GM19452 (cell line): Measurements from ENCODE around the gene MYH7B.

Experiments
- ATAC-seq: cut with Tn5 transposase; IDR thresholded peaks from one replicate; pipeline ENCODE4 v1.9.1; 2021; ENCODE audit not compliant: unreplicated experiment

Gene MYH7B

DNA sequence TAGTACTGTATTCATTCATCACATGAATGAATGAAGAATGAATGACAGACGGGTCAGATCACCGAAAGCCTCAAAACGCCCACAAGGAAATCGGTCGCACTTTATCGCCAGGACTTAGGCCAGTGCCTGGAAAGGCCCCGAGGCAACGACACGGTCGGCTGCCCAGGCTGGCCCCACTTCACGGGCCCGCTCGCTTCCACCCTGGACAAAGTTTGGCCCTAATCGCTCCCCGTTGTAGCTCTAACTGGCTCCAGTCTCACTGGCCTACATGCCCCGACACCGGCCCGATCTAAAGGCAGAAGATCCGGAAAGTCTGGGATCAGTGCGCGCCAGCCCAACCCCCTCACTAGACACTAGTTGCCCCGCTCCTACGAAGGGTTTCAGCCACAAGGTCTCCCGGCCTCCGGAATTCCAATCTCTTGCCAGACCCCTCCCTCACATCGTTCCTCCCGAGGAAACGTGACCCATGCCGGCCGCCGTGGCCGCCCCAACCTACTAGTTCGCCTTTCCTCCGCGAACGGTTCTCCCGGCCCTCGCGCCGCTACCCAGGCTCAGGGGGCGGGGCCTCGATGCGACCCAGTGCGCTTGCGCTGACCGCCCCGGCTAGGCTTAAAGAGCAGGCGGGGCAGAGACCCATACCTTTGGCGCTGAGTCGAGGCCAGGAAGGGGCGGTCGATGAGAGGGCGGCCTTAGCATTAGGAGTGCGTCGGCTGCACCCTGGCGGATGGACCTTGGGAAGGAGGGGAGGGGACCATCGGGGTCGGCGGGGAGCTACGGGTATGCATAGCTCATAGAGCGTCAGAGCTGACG lies at the start of gene MYH7B, which contains the start of gene GSS:
Gene MYH7B (plus strand): TSS at position 638 of the 810 bp plus-strand sequence. CDS start 22,138 bp downstream, outside the sequence.
Gene GSS (minus strand): TSS at position 576 of the 810 bp plus-strand sequence. CDS start 3,954 bp downstream, outside the sequence.
- peak; percentile 82 for ATAC-seq

- ATAC-seq = no peak
These were observed 47.8 kb upstream of the MYH7B start for GRCh38 chr20:34907616-34908469.

GRCh38 chr20:34915131-34915530 lies 40.5 kb upstream of the MYH7B start:
- ATAC-seq = no peak

- no peak for ATAC-seq
These were observed 39.8 kb upstream of the MYH7B start for GRCh38 chr20:34915749-34916455.

GRCh38 chr20:34916774-34917354 lies 38.8 kb upstream of the MYH7B start:
- ATAC-seq = no peak

DNA sequence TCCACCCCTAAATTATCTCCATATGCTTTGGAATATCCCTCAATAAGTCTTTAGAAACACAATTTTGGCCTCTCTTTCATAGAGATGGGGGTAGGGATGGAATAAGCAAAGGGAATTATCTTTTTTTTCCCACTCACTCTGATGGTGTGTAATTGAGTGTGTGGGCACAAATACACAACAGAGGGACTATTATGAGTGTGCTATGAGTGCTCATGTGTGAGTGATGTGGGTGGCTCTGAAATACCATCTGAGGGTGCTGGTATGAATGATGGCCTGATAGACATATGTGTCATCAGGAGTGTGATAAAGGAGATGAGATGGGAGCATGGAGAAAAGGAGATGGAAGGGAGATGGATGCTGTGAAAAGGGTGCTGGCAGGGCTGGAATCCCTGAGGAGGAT lies 35.6 kb upstream of the MYH7B start:
- no peak for ATAC-seq

GRCh38 chr20:34921436-34921835 lies 34.2 kb upstream of the MYH7B start:
- ATAC-seq = no peak

DNA sequence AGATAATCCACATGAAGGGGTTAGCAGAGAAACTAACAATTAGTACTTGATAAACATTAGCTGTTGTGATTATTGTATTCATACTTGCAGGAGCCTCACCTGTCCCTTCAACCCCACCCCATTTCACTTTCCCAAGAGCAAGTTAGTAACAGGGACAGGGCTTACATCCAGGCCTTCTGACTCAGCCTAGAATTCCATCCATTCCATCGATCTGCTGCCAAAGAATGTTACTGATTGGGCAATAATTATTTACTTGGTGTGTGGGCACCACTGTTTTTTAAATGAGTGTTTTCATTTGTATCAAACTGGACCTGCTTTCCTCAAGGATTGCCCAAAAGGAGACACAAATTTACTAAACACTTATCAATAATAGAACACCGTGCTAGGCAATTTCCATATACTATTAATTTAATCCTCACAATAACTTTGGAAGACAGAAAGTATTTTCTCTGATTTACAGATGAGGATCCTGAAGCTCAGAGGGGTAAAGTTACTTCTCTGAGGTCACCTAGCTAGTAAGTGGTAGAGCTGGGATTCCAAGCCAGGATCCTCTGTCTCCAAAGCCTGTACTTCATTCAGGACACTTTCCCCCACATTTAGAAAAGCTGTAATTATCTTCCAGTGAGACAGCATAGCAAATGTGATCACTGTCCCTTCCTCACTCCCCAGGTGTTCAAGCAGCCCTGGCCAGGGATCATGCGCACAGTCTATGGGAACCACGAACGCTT lies 32.9 kb upstream of the MYH7B start:
- ATAC-seq = no peak

DNA sequence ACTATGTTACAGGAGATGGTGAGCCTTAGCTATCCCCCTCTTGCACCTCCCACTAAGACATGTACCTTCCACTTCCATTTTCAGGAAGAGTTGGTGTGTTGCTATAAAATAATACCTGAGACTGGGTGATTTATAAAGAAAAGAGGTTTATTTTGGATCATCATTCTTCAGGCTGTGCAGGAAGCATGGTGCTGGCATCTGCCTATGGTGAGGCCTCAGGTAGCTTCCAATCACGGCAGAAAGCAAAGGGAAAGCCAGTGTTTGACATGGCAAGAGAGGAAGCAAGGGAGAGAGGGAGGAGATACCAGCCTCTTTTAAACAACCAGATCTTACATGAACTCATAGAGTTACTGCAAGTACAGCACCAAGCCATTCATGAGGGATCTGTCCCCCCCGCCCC lies 32.3 kb upstream of the MYH7B start:
- no peak for ATAC-seq

- no peak for ATAC-seq
These were observed 30.3 kb upstream of the MYH7B start for GRCh38 chr20:34925341-34925740.

GRCh38 chr20:34925981-34926380 lies 29.7 kb upstream of the MYH7B start:
- no peak for ATAC-seq

GRCh38 chr20:34926581-34926980 lies 29.1 kb upstream of the MYH7B start:
- no peak for ATAC-seq

GRCh38 chr20:34927736-34928135 lies 27.9 kb upstream of the MYH7B start:
- ATAC-seq = no peak

DNA sequence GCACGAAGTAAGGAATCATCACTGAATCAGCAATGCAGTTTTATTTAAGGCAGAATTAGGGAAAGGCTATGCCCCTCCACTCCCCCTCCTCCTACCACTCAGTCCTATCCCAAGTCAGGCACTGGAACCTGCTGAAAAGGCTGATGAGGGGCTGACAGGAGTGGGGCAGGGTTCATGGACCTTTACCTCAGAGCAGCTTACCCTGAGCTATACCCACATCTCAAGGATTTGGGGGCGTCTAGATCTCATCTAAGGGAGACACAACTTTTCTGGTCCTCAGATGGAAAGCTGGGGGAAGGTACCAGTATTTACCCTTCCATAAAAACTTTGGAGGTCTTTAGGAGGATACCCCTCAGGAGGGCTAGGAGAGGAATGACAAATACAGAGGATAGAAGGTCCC lies 27.3 kb upstream of the MYH7B start:
- ATAC-seq = no peak

DNA sequence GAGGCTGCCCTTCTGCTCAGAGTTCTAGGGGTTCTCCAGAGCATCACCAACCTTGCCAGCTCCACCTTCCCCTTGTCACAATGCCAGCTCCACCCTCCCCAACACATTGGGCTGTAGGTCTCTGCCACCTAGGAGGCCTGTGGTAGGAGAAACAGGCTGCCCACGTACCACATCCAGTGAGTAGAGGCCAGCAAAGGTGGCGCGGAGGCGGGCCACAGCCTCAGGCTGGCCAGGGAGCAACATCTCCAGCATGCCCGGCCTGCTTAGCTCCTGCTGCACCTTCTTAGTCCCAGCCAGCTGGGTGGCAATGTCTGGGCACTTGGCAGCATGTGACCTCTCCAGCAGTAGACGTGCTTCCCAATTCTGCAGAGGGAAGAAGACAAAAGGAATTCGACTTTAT lies 23.9 kb upstream of the MYH7B start:
- no peak for ATAC-seq

DNA sequence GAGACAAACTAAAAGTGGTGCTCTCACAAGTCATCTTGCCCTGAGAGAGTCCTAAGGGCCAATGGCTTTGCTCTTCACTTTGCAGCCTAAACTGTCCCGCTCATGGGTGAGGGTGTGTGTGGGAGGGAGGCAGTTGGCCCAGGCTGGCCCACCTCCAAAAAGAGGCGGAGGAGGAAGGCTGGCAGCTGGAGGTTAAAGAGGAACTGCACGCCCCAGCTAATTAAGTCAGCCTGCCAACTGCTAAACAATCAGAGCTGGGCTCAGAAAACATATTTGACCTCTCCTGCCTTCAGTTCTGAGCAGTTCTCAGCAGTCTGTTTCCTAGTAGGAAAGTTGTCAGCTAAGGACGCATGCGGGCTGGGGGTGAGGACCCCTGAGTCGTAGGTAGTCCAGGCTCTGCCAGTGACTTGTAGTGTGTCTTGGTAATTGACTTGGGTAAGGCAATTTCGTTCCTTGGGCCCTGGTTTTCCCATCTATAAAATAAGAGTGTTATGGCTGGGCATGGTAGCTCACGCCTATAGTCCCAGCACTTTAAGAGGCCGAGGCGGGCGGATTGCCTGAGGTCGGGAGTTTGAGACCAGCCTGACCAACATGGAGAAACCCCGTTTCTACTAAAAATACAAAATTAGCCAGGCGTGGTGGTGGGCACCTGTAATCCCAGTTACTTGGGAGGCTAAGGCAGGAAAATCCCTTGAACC lies 17.1 kb upstream of the MYH7B start:
- no peak for ATAC-seq

- ATAC-seq = no peak
These were observed 15.6 kb upstream of the MYH7B start for GRCh38 chr20:34940081-34940481.

DNA sequence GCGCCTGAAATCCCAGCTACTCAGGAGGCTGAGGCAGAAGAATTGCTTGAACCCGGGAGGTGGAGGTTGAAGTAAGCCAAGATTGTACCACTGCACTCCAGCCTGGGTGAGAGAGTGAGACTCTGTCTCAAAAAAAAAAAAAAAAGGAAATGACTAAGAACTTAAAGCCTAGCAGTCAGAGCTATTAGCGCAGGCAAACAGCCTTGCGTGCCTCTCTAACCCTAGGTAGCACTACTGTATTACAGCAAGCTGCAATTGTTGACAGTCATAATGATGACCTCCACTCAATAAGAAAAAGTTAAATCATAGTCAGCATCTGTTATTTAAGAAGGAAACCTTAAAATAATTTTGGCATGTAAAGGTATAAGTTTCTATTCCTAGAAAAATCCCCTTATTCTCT lies 14.4 kb upstream of the MYH7B start:
- no peak for ATAC-seq

DNA sequence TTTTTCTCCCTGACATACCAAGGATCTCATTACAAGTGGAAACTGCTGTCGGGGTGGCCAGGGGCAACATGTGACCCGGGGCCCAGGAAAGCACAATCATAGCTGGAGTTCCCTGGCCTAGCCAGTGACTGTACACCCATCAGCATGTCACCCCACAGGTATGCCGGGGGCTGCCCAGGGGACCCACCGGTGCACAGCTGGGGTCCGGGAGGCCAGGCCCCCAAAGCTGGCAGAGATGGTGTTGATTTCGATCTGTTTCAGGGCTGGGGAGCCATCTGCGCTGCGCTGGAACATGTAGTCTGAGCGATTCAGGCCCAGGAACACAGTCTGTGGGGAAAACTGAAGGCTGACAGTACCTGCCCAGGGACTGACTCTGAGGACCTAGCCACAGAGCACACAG lies 13.4 kb upstream of the MYH7B start:
- ATAC-seq = no peak
